ENCODE measurements around the gene CREB1. TPM values are rescaled to one million over a fixed set of nuclear protein-coding genes. Genes with fewer than 3 reads are reported as not detected.

Gene CREB1
- total and polyA plus RNA-seq, 9 of the 15 experiments (the other 6 are each of a cell fraction or from before 2014, with no cell fraction given): 8.9 to 51.3 (median 19.5) TPM

- Histone ChIP-seq H4K20me1 (replicated peaks; ENCODE audit: control insufficient read depth, insufficient read depth, low read length) (no peaks in the 10 kb centered on the region), H3K36me3 (ENCODE audit: control insufficient read depth, insufficient read depth, low read length) (peaks cover 67% of the 10 kb centered on the region; the same call in 2 of the 3 replicates), H3K9ac (ENCODE audit: insufficient read depth in 1 of 2, low read depth in 2 of 2, low read length in 2 of 2) (no peak overlapping the region), H3K4me2 (ENCODE audit: insufficient read depth, low read length) (no peak overlapping the region), H2AFZ (ENCODE audit: low read depth, low read length) (no peak overlapping the region), H3K9me1 (ENCODE audit: control insufficient read depth, insufficient read depth, low read length) (no peaks in the 10 kb centered on the region), H3K9me3 (replicated peaks; ENCODE audit: control insufficient read depth, insufficient read depth, low read depth, low read length) (no peaks in the 10 kb centered on the region), H3K4me3 (no peak overlapping the region), H3K79me2 (ENCODE audit: control insufficient read depth, insufficient read depth, low read length) (peaks cover 18% of the 10 kb centered on the region), H3K27me3 (ENCODE audit: control insufficient read depth in 2 of 2, insufficient read depth in 2 of 2, low read length in 2 of 2) (no peaks in the 10 kb centered on the region), H3K4me1 (replicated peaks in 1 of 2; ENCODE audit: control insufficient read depth in 2 of 2, insufficient read depth in 2 of 2, low read length in 2 of 2) (peaks cover 0 to 4% of the 10 kb centered on the region in 2 experiments; a peak in 1 of 5 replicates), H3K27ac (ENCODE audit: extremely low read depth, low read depth, low read length) (no peak overlapping the region)
- TF ChIP-seq USF2 (CRISPR knock-in tag; IDR thresholded peaks at IDR 0.05) (no peak), VEZF1 (CRISPR knock-in tag; IDR thresholded peaks at IDR 0.05) (no peak), MCM5 (IDR thresholded peaks at IDR 0.05; ENCODE audit: low read depth) (no peak), PKNOX1 (IDR thresholded peaks at IDR 0.05) (no peak), CCAR2 (IDR thresholded peaks at IDR 0.05; ENCODE audit: low read depth, low read length) (no peak), MAFK (IDR thresholded peaks at IDR 0.05; ENCODE audit: low read length) (no peak)
- POLR2A ChIA-PET: no interaction called here
- BruUV-seq (replicated peaks): no TSS peak
- no peak for ATAC-seq
- in situ Hi-C loops (cut with MboI) (no loop called here), intact Hi-C loops (cut with micrococcal nuclease) (loop anchor here (10.0 kb wide), 1 partner anchor 125 kb away; no protein-coding TSS in a partner anchor)
- FAIRE-seq: no peak
- CTCF ChIA-PET (ENCODE audit: low intra/inter-chr PET ratio): no interaction called here
- WGBS (ENCODE audit: insufficient coverage, low coverage, missing lambda C conversion rate): 88% methylated on average over 4 of the region's 4 CpGs
- no peak for DNase-seq (ENCODE audit: extremely low read depth in 1 of 4, low spot score in 3 of 4)
These were observed 90.0 kb downstream of the CREB1 start for GRCh38 chr2:207619764-207620203.

All from K562 (cell line).